HepG2 (cell line): ENCODE data around the gene CEP128. TPM values are rescaled to one million over a fixed set of nuclear protein-coding genes. Genes with fewer than 3 reads are reported as not detected.
A peak's percentile ranks its signal among the peaks of the same experiment; 100 is the strongest.

Experiments
- ARID5B ChIP-seq: IDR thresholded peaks from 2 replicates; pipeline ENCODE4 v1.4.0; 2020; ENCODE audit warnings: mild to moderate bottlenecking, missing genetic modification reagents
- ARNTL ChIP-seq: sonication (generic); formaldehyde crosslinking; IDR thresholded peaks from 2 replicates; pipeline ENCODE4 v1.4.0; 2020; ENCODE audit warnings: mild to moderate bottlenecking, missing genetic modification reagents
- ATF2 ChIP-seq: sonication (generic); formaldehyde crosslinking; IDR thresholded peaks from 2 replicates; pipeline ENCODE4 v1.4.0; 2020; ENCODE audit warnings: missing genetic modification reagents
- CBX5 ChIP-seq: sonication (generic); formaldehyde crosslinking; IDR thresholded peaks from 2 replicates; pipeline ENCODE4 v1.4.0; 2020; ENCODE audit warnings: missing genetic modification reagents, borderline replicate concordance
- GABPA ChIP-seq, 2 experiments: IDR thresholded peaks; 2 replicates each; pipeline ENCODE4 v1.6.1; 2011 to 2016; ENCODE audit warnings: low read depth in 2 of 2, low read length in 1 of 2, missing biosample characterization in 1 of 2, missing genetic modification characterization in 1 of 2
- HHEX ChIP-seq: IDR thresholded peaks from 2 replicates; pipeline ENCODE4 v1.6.1; 2016; ENCODE audit warnings: control low read depth
- KAT8 ChIP-seq: IDR thresholded peaks from 2 replicates; pipeline ENCODE4 v1.6.1; 2016; ENCODE audit warnings: missing genetic modification reagents, missing compliant biosample characterization
- KDM2A ChIP-seq: sonication (generic); formaldehyde crosslinking; IDR thresholded peaks from 2 replicates; pipeline ENCODE4 v1.4.0; 2020; ENCODE audit warnings: low read depth, missing genetic modification reagents, borderline replicate concordance
- KMT2A ChIP-seq: sonication (generic); formaldehyde crosslinking; IDR thresholded peaks from 2 replicates; pipeline ENCODE4 v1.4.0; 2020; ENCODE audit warnings: missing genetic modification reagents
- PCBP1 ChIP-seq: fragments of 200-400 bp; formaldehyde crosslinking; IDR thresholded peaks from 2 replicates; pipeline ENCODE4 v1.6.1; 2017; ENCODE audit warnings: mild to moderate bottlenecking, low read depth, low read length, borderline replicate concordance
- SALL2 ChIP-seq: sonication (generic); formaldehyde crosslinking; IDR thresholded peaks from 2 replicates; pipeline ENCODE4 v1.8.1; 2023; ENCODE audit warnings: mild to moderate bottlenecking, missing genetic modification reagents, inconsistent platforms
- TFE3 ChIP-seq: IDR thresholded peaks from 2 replicates; pipeline ENCODE4 v1.6.1; 2016
- YY1 ChIP-seq: IDR thresholded peaks from 2 replicates; pipeline ENCODE4 v1.6.1; 2011; ENCODE audit warnings: low read length, low read depth, moderate library complexity, mild to moderate bottlenecking; ENCODE audit not compliant: insufficient read depth, insufficient replicate concordance
- ZNF251 ChIP-seq: sonication (generic); formaldehyde crosslinking; IDR thresholded peaks from 2 replicates; pipeline ENCODE4 v1.9.0; 2021; ENCODE audit warnings: mild to moderate bottlenecking, missing genetic modification reagents
- ZNF569 ChIP-seq: sonication (generic); formaldehyde crosslinking; IDR thresholded peaks from 2 replicates; pipeline ENCODE4 v1.5.0; 2020; ENCODE audit warnings: mild to moderate bottlenecking, missing genetic modification reagents, moderate library complexity, borderline replicate concordance
- ZNF652 ChIP-seq: IDR thresholded peaks from 2 replicates; pipeline ENCODE4 v1.6.1; 2016; ENCODE audit warnings: low read depth, borderline replicate concordance
- polyA plus RNA-seq, 8 experiments: library from polyadenylated mRNA; depleted of rRNA in 3 of 8; stranded (reverse) in 7 of 8; unstranded in 1 of 8; fragments of >200 nt; fragmentation: Illumina TruSeq in 4 of 8; extraction: Trizol in 4 of 8; gene quantifications; 2 replicates each; pipeline versions ENCODE4 v1.2.1 to v1.2.3, GENCODE V29; 2011 to 2016; ENCODE audit warnings: low read depth in 4 of 8, missing spikeins in 1 of 8, mixed read lengths in 1 of 8; ENCODE audit not compliant: insufficient read depth in 1 of 8
- total RNA-seq, 5 experiments: library from RNA; depleted of rRNA; stranded (reverse); fragments of >200 nt; fragmentation: Illumina TruSeq; extraction: Trizol; gene quantifications; 2 replicates each; pipeline ENCODE4 v1.2.3, GENCODE V29; 2016; ENCODE audit warnings: low read depth in 1 of 5
- TF ChIP-seq, protein P1 (sequence below): IDR thresholded peaks from 2 replicates; pipeline ENCODE4 v1.6.1; 2016; ENCODE audit warnings: missing genetic modification reagents, missing compliant biosample characterization
- TF ChIP-seq, protein P2 (sequence below): sonication (generic); formaldehyde crosslinking; IDR thresholded peaks from 2 replicates; pipeline ENCODE4 v1.4.0; 2020; ENCODE audit warnings: mild to moderate bottlenecking, missing genetic modification reagents

Gene CEP128
- total and polyA plus RNA-seq, 2 of the 13 experiments (the other 11 are each of a cell fraction or from before 2014, with no cell fraction given), result 1.3 to 7.5 TPM

DNA sequence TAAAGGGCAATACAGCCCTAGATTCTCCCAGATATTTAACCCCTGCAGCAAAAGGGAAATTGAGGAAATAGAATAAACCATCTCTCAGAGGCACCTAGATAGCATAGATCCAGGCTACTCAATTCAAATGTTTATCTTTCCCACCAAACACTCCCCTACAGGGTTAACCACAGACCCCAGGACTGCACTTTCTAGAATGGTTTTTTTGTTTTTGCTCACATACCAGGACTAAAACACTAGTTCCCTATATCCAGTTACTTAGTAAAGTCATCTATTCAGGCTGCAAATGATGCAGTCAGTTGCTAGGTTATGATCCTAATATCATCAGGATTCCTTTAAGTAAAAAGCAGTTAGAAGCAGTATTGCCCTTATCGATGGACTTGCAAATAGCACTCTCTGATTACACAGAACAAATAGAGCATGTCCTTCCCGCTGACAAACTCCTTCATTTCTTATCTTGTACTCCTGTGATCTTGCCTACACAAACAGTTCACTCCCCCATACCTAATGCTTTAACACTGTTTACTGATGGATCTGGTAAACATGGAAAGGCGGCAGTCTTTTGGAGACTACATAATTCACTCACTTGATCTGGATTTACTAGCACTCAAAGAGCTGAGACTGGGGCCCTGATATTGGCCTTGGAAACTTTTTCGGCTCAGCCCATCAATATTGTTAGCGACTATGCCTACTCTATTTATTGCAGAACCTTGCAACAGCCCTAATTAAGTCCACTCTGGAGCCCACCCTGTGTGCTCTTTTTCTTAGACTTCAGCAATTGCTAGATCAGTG lies 473.0 kb downstream of the CEP128 start (continued):
- TF ChIP-seq, protein P1, sequence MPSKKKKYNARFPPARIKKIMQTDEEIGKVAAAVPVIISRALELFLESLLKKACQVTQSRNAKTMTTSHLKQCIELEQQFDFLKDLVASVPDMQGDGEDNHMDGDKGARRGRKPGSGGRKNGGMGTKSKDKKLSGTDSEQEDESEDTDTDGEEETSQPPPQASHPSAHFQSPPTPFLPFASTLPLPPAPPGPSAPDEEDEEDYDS (CRISPR knock-in tag), result no peak
- TF ChIP-seq YY1 (peak; percentile 34), ATF2 (CRISPR knock-in tag) (peak; percentile 72; the same call in 1 of the 2 replicates), TFE3 (peak; percentile 73), ZNF569 (CRISPR knock-in tag) (no peak), ARNTL (CRISPR knock-in tag) (0 out of 2 replicates have a peak, but pooled peaks have one; percentile 30), KAT8 (CRISPR knock-in tag) (peak; percentile 83), ZNF652 (CRISPR knock-in tag) (peak; percentile 74), PCBP1 (no peak), KDM2A (CRISPR knock-in tag) (no peak), HHEX (CRISPR knock-in tag) (peak; percentile 100), ARID5B (CRISPR knock-in tag) (peak; percentile 100), SALL2 (CRISPR knock-in tag) (0 out of 2 replicates have a peak, but pooled peaks have one; percentile 24), GABPA (IDR thresholded peaks at IDR 0.05; ENCODE audit: low read depth, low read length) (no peak), GABPA (CRISPR knock-in tag; IDR thresholded peaks at IDR 0.05; ENCODE audit: low read depth) (no peak), KMT2A (CRISPR knock-in tag) (no peak), ZNF251 (CRISPR knock-in tag) (no peak), CBX5 (CRISPR knock-in tag) (0 out of 2 replicates have a peak, but pooled peaks have one; percentile 24)
- TF ChIP-seq, protein P2, sequence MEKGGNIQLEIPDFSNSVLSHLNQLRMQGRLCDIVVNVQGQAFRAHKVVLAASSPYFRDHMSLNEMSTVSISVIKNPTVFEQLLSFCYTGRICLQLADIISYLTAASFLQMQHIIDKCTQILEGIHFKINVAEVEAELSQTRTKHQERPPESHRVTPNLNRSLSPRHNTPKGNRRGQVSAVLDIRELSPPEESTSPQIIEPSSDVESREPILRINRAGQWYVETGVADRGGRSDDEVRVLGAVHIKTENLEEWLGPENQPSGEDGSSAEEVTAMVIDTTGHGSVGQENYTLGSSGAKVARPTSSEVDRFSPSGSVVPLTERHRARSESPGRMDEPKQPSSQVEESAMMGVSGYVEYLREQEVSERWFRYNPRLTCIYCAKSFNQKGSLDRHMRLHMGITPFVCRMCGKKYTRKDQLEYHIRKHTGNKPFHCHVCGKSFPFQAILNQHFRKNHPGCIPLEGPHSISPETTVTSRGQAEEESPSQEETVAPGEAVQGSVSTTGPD (CRISPR knock-in tag), result no peak
